ENCODE results near the gene ATP8B1.
"Not testable (repeated sequence)": the region's sequence is repeated elsewhere in the genome, so short reads cannot be mapped to it uniquely, and the experiment has no call there.

ATP8B1 gene

GRCh38 chr18:57759650-57760049 is 43.5 kb downstream of the ATP8B1 start:
- no peak for DNase-seq

DNA sequence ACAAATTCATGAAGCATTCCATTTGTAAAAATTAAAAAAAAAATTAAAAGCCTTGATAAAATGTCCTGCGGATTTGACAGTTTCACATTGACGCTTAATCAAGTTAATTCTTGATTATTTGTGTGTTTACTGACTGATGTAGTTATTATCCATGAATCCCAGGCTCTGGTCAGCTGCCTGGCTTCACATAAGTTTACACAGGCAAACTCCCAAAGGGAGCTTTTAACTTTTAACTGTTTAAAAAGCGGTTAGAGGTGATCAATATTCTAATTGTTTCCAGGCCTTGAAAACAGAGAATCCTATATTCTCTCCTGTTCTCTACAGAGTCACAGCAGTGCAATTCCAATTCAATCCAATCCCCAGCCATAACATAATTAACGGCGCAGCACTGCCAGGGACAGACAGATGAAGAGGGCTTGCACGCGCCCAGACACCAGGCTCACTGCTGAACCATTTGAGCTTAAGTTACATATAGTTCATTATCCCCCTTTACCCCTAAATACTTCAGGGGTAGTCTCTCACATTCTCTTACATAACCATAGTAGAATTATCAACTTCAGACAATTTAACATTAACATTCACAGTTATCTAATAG is 47.5 kb downstream of the ATP8B1 start:
- DNase-seq, result no peak

GRCh38 chr18:57754577-57755338 is 48.4 kb downstream of the ATP8B1 start:
- no peak for DNase-seq

GRCh38 chr18:57753063-57753462 is 50.1 kb downstream of the ATP8B1 start:
- DNase-seq, result no peak

GRCh38 chr18:57749604-57749970 is 53.5 kb downstream of the ATP8B1 start:
- DNase-seq, result no peak

GRCh38 chr18:57748770-57749603 is 54.1 kb downstream of the ATP8B1 start:
- no peak for DNase-seq

DNA sequence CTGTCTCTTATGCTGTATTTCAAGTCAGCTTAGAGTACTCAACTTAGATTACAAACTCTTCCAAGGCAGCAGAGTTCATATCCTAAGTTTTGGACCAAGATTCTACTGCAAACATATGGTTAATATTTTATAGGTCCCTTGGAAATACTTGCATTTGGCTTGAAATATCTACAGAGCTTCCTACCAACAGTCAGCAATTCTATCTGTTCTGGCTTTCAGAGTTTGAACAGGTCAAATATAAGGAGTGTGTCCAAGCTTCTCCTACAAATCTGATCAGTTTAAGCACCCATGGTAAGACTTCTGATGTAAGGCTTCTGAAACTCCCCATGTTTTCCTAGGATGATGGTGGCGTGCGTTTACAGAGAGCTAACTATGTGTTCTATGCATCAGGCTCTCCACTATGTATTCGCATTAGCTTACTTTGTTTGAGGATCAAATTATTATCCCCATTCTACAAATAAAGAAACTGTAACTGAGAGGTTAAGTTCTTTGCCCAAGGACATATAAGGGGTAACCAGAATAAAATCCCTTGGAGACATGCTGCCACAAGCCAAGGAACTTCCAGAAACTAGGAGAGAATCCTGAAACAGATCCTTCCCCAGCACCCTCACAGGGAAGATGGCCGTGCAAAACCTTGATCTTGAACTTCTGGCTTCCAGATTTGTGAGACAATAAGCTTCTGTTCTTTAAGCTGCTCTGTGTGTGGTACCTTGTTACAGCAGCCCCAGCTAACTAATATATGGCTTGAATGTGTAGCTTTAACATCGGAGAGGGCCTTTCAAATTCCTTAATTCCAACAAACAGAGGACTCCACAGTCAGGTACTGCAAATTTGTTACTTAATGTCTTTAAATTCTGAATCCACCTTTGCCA is 55.1 kb downstream of the ATP8B1 start:
- DNase-seq, result no peak

DNA sequence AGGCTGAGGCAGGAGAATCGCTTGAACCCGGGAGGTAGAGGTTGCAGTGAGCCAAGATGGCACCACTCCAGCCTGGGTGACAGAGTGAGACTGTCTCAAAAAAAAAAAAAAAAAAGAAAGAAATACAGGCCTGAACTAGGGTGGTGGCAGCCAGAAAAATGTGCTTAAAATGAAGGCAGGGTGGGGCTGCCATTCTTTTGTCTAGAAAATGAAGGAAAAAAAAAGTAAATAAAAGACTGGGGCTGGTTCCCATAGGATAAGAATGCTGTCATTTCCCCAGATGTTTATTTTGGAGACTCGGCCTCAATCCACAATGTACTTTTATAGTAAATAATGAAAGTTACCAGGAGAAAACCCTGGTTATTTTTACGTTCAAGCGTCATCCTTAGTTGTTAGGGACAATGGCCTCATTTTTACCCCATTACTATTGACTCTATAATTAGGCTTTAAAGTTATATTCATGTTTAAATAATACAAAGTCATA is 58.9 kb downstream of the ATP8B1 start:
- no peak for DNase-seq

DNA sequence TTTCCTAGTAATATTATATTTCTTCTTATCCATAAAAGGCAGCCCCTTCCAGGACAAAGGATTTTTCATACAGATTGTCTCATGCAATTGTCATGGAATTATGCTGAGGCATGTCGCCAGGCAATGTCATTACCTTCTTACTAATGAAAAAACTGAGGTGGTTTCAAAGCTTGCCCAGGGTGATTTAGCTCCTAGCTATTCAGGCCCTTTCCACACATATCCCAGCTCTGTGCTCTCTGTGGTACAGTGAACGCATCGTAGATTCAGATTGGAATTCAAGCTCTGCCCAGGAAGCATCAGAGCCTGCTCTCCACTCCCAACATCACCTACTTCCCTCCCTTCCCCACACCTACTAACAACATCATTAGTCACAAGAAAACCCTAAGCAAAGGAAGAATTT is 60.1 kb downstream of the ATP8B1 start:
- DNase-seq, result no peak

- no peak for DNase-seq
Observed at GRCh38 chr18:57741273-57741672, 61.8 kb downstream of the ATP8B1 start.

DNA sequence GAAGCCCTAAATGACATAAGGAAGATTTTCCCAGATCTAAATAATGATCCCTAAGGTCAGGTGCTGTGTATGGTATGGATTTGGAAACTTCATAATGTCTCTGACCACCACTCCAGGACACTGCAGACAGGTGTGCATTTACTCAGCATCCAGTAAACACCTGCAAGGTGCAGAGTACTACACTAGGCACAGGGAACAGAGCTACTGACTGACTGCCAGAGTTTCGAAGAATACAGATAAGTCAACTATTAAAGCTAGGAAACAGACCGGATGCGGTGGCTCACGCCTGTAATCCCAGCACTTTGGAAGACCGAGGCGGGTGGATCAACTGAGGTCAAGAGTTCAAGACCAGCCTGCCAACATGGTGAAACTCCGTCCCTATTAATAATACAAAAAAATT is 65.0 kb downstream of the ATP8B1 start:
- no peak for DNase-seq

DNA sequence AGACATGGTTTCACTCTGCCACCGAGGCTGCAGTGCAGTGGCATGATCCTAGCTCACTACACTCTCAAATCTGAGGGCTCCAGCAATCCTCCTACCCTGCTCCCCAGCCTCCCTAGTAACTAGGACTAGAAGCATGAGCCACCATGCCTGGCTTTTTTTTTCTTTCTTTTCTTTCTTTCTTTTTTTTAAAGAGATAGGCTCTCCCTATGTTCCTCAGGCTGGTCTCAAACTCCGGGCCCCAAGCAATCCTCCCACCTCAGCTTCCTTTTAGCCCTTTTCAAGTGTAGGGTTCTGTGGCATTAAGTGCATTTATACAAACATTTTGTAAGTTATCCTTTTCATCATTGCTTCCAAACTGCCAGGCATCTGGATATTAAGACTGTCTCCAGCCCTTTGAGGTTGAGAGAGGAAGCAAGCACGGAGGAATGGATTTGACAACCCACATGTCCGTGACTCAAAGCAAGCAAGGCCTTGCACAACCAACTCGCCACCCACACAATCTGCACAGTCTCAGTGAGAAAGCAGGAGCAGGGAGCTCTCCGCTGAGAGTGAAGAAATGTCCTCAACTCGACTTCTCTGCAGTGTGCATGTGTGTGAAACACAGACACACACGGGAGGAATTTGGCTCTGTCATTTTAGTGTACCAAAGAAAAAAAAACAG is 65.6 kb downstream of the ATP8B1 start:
- no peak for DNase-seq

- not testable (repeated sequence) for DNase-seq
Observed at GRCh38 chr18:57735042-57735441, 68.1 kb downstream of the ATP8B1 start.

DNA sequence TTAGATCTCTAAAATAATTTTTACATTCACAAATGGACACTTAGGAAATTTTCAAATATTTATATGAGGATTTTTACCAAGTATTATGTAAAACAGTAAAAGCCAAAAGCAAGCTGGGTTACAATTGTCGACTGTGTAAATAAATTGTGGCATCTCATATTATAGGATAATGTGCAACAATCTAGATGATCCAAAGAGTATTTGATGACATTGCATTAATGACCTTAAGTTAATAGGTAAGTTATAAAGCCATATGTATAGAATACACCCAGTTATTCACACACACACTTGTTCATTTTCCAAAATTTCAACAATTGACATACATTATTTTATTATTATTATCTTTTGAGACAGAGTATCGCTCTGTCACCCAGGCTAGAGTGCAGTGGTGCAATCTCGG is 69.3 kb downstream of the ATP8B1 start:
- no peak for DNase-seq

DNA sequence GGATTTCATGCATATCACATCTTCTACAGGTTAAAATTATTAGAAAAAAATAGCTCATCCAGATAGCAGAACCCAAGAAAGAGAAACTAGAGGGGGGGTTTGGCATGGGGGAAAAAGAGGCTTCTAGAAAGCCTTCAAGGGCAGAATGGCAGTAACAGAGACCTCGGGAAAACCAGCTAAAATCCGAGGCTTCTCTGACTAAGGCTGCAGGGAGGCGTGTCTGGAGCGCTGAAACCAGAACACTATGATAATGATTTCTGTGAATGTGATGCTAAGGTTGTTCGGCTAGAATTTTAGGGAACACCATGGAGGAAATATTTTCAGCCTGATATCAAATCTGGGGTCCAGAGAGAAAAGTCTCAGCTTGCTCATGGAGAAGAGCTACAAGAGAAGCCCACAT is 73.0 kb downstream of the ATP8B1 start:
- DNase-seq, result no peak

GRCh38 chr18:57728941-57729511 is 74.1 kb downstream of the ATP8B1 start:
- DNase-seq, result no peak

DNA sequence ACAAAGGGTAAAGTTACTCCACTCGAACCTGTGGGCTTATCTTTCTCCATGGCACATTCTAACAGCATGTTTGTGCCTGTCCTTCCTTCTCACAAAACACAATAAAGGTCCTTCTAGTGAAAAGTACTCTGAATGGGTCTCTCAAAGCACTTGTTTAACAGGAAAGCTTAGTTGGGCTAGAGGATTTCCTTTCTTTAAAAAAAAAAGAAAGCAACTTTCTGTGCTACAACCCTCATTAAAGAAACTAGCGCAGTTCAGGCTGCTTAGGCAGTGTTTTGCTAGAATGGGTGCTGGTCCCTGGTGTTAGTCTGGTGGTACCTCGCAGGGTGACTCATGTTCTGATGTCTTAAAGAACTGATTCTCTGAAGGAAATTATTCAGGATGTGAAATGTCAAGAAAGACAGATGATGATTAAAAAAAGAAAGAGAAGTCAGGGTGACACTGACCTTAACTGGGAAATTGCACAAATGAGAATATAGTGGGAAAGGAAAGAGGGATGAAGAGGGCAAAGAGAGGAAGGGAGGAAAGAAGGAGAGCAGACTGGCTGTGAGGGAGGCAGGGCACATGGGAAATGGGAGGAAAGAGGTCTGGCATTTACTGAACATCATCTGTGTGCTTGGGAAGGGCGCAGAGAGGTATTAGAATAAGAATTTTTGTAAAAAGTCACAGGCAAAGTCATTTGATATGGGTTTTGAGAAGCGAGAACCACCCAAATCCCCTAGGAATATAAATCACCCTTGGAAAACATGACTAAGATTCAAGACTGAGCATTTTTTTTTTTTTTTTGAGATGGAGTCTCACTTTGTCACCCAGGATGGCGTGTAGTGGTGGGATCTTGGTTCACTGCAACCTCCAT is 74.9 kb downstream of the ATP8B1 start:
- DNase-seq, result no peak

DNA sequence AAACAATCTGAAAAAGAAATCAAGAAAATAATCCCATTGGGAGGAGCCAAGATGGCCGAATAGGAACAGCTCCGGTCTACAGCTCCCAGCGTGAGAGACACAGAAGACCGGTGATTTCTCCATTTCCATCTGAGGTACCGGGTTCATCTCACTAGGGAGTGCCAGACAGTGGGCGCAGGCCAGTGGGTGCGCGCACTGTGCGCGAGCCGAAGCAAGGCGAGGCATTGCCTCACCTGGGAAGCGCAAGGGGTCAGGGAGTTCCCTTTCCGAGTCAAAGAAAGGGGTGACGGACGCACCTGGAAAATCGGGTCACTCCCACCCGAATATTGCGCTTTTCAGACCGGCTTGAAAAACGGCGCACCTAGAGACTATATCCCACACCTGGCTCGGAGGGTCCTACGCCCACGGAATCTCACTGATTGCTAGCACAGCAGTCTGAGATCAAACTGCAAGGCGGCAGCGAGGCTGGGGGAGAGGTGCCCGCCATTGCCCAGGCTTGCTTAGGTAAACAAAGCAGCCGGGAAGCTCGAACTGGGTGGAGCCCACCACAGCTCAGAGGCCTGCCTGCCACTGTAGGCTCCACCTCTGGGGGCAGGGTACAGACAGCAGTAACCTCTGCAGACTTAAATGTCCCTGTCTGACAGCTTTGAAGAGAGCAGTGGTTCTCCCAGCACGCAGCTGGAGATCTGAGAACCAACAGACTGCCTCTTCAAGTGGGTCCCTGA is 83.7 kb downstream of the ATP8B1 start:
- DNase-seq, result not testable (repeated sequence)

DNA sequence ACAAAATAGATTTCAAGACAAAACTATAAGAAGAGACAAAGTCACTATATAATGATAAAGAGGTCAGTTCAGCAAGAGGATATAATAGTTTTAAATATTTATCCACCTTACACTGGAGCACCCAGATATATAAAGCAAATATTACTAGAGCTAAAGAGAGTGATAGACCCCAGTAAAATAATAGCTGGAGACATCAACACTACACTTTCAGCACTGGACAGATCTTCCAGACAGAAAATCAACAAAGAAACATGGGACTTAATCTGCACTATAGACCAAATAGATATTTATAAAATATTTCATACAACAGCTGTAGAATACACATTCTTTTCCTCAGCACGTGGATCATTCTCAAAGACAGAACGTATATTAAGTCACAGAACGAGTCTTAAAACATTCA is 86.6 kb downstream of the ATP8B1 start:
- no peak for DNase-seq

- DNase-seq, result no peak
Observed at GRCh38 chr18:57715671-57716070, 87.4 kb downstream of the ATP8B1 start.

Measured in CD4-positive, alpha-beta T cell treated with Interleukin-21 for 1 hour (primary cell).